Measurements from ENCODE around the gene ST3GAL6.

The ST3GAL6 gene

DNA sequence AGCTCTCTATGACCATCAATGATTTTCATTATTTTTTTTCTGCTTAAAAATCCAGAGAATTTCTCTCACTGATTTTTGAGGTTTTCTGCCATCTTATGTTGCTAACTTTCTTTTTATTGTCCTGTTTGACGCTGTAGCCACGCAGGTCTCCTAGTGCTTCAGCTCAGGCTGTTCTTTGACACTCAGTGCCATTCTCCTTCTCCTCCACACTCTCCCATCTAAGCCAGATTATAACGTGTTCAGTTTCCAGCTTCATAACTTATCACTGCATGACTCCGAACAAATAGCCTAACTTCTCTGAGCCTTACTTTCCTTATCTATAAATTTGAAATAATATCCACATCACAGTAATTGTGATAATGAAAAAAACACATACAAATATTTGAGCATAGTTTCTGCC, 22.8 kb upstream of the ST3GAL6 start:
- no peak for DNase-seq (ENCODE audit: low read depth)

DNA sequence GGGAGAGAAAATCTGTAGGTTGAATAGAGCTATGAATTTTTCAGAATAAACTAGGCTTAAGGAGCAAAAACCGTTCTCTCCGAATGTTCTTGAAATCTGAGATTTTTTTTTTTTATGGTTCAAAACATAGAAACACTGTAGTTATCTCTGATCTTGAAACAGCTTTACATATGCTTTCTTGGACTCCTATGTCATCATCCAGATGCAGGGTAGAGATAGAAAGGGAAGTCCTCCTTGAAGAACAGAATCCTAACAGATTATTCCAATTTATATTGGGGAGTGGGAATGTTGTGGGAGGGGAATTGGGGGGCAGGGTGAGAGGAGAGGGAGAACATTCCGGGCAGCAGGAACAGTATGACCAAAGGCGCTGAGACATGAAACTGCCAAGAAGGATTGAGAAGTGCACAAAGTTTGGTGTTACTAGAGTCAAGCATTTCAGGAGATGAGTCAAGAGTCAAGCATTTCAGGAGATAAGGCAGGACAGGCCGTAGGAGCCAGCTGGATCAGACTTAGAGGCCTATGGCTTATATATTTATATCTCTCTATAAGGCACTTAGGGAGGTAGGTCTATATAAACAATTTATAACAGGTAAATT, 21.9 kb upstream of the ST3GAL6 start:
- DNase-seq (ENCODE audit: low read depth) = peak; percentile 89

GRCh38 chr3:98743071-98743470, 20.1 kb upstream of the ST3GAL6 start:
- DNase-seq (ENCODE audit: low read depth) = no peak

- no peak for DNase-seq (ENCODE audit: low read depth)
Measured at GRCh38 chr3:98744283-98744682, 18.9 kb upstream of the ST3GAL6 start.

- DNase-seq (ENCODE audit: low read depth) = no peak
Measured at GRCh38 chr3:98745718-98746117, 17.4 kb upstream of the ST3GAL6 start.

DNA sequence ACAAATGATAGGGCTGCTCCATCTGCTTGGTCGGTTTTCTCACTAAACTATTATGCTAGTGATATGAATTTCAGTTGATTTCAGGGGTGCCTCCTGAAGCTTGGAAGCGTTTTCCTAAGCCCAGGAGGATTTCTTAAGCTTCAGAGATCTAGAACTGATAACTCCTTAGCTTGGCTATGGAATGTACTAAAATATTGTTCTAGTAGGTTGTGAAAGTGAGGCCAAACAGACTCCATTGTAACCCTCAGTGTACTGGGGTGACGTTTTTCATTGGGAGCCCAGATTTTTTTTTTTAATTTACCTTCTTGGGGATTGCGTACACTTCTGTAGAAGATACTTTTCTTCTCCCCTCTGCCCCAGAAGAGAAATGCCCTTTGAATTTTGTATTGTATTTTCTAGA, 17.0 kb upstream of the ST3GAL6 start:
- DNase-seq (ENCODE audit: low read depth) = no peak

DNA sequence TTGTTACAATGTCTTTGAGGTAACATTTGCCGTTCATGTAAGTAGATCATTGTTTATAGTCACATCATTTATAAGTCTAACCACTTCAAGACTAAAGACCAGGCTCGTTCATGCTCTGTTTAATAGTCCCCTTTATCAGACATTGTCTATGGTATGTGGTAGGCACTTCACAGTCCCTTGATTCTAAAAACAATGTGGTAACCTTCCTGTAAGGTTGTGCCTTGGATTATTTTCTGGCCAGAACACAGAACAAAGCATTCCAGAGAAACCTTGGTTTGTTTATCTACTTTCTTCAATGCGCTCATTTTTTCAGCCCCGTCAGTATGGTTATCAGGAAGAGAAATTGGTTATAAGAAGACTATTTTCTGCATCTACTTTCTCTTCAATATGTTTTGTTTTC, 16.3 kb upstream of the ST3GAL6 start:
- DNase-seq (ENCODE audit: low read depth) = peak; percentile 53

- peak; percentile 37 for DNase-seq (ENCODE audit: low read depth)
Measured at GRCh38 chr3:98750276-98750919, 12.7 kb upstream of the ST3GAL6 start.

- no peak for DNase-seq (ENCODE audit: low read depth)
Measured at GRCh38 chr3:98754483-98754882, 8.7 kb upstream of the ST3GAL6 start.

GRCh38 chr3:98755601-98756000, 7.5 kb upstream of the ST3GAL6 start:
- DNase-seq (ENCODE audit: low read depth) = no peak

GRCh38 chr3:98759629-98760028, 3.5 kb upstream of the ST3GAL6 start:
- no peak for DNase-seq (ENCODE audit: low read depth)

GRCh38 chr3:98761643-98762229, 1.4 kb upstream of the ST3GAL6 start:
- DNase-seq (ENCODE audit: low read depth) = no peak

DNA sequence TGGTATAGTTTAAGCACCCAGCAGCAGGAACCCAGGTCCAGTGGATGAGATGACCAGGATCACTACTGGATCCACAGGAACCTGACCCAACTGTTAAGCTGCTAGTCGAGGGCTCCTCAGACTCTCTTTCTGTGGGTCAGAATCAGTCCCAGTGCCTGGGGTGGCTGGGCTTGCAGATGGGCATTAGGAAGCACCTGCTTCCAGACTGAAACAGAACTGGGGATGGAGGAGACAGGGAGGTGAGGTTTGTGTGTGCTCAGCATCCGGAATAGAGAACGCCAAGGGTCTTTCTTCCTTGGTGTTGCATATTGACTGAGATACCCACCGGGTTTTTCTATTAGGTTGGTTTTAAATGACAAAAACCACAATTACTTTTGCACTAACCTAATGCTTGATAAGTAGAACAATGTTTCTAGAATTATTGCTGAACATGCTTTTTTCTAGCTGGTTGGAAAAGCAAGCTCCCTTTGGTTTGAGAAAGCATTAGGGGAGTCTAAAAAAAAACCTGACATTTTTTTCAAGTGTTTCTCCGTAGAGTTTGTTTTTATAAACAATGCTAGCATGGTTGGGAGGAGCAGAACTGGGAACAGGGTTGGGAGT, 779 bp downstream of the ST3GAL6 start:
- no peak for DNase-seq (ENCODE audit: low read depth)

- peak; percentile 79 for DNase-seq (ENCODE audit: low read depth)
Measured at GRCh38 chr3:98764472-98764884, 1.3 kb downstream of the ST3GAL6 start.

- DNase-seq (ENCODE audit: low read depth) = peak; percentile 43
Measured at GRCh38 chr3:98765721-98766120, 2.6 kb downstream of the ST3GAL6 start.

DNA sequence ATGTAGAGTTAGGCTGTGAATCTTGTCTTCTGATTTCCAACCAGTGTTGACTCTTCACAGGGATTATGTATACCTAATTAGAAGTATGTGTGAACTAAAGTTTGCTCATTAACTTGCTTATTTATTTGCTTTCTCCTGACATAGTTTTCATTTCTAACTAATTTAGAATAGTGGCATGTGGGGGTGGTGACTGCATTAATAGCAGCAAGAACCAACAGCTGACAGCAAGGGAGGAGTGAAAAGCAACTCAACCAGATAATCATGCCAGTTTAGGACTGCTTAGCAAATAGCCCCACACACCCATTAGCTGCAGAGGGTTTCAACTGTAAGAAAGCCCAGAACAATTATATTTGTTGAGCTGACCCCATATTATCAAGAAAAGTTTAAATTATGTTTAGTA, 3.8 kb downstream of the ST3GAL6 start:
- DNase-seq (ENCODE audit: low read depth) = no peak

DNA sequence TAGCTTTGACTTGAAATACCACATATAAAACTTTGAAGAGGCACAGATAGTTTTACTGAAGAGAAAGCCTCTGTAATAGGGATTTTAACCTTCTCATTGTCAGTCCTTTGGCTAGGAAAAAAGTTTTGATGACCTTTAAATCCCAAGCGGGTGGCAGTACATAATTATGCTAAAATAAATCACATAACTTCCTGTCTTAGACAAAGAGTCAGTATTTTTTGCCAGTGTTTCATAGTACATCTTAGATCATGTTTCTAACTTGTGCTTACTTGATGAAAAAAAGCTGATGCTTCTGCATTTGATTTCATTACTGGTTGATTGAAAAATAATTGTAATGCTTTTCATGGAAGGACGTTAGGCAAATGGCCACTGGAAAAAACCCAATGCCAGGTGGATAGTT, 5.8 kb downstream of the ST3GAL6 start:
- no peak for DNase-seq (ENCODE audit: low read depth)

- no peak for DNase-seq (ENCODE audit: low read depth)
Measured at GRCh38 chr3:98769448-98769847, 6.3 kb downstream of the ST3GAL6 start.

GRCh38 chr3:98770261-98771039, 7.3 kb downstream of the ST3GAL6 start:
- no peak for DNase-seq (ENCODE audit: low read depth)

DNA sequence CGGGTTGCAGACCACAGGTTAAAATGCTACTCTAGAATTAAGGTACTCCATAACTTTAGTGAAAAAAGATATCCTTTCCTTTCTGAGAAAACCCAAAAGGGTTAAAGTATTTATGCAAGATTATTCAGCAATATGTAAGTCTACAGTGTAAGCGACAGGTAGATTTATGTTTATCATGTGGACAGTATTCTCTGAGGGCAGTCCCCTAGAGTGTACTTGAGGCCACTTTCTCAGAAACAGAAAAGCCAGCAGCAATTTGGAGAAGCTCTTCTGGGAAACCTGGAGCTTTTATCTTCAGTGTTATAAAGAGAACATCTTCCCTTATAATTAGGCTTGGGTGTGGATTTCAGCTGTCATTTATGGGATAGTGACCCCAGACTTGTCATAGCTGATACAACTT, 8.9 kb downstream of the ST3GAL6 start:
- DNase-seq (ENCODE audit: low read depth) = no peak

GRCh38 chr3:98775459-98776139, 12.5 kb downstream of the ST3GAL6 start:
- no peak for DNase-seq (ENCODE audit: low read depth)

GRCh38 chr3:98776140-98776493, 13.0 kb downstream of the ST3GAL6 start:
- DNase-seq (ENCODE audit: low read depth) = peak; percentile 50
